ENCODE measurements around the gene KRT79.
"Not testable (repeated sequence)": the region's sequence is repeated elsewhere in the genome, so short reads cannot be mapped to it uniquely, and the experiment has no call there.

KRT79 gene

DNA sequence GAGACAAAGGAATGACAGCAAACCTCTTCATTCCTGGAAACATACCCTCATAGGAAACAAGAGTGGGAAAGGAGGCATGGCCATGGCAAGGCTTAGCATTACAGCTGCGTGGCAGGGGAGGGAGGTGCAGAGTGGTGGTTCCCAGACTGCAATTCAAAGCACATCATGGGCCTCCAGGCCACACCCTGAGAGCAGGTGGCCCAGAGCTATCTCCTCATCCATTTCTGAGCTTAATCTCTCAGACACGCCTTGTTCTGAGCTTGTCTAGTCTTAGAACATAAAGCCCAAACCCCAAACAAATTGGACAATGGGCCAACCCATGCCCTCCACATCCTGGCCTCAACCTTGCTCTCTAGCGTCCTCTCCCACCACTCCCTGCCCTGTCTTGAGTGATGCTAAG, 32.3 kb downstream of the KRT79 start:
- no peak for DNase-seq

DNA sequence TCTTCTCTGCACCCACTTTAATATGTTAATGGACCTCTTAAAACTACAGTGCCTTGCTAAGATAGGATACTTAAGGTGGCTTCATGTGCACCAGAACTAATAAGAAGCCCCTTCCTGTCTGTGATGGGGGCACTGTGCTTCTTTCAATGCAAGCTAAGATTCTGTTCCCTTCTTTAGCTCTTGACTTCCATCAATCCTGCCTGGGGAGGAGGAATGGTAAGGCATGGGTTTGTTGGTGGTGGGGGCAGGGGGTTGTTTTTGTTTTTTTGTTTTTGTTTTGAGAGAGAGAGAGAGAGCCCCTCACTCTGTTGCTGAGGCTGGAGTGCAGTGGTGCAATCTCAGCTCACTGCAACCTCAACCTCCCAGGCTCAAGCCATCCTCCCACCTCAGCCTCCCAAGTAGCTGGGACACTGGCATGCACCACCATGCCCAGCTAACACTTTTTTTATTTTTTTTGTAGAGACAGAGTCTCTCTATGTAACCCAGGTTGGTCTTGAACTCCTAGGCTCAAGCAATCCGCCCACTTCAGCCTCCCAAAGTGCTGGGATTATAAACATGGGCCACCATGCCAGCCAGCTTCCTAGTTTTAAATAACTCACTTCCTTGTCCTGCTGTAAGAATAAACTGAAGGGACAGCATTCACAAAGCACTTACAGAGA, 33.7 kb downstream of the KRT79 start:
- DNase-seq: no peak

DNA sequence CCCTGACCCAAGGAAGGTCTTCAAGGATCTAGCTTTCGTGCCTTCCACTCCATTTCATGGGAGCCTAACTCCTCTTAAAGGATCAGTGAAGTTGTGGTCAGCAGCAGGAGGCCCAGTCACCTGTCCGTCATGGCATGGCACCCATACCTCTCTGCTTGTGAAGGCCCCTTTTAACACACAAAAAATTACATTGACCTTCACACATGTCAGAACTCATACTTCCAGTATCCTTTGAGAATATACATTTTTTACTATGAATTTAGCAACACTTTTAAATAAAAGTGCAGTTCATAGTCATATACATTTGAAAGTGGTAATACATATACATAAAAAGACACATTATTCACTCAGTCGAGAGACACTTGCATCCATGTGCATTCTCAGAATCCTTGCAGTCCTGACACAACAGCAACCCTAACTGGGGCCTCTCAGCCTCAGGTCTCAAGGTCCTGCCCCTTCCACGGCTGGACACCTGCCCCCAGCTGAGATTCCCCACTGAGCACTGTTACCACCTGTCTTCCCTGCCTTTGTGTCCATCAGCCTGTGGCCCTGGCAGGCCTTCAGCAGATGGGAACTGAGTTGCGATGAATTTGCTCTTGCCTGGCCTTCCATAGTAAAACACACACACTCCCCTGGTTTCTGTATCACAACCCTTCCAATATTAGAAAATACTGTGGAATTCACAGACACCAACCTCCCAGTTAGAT, 34.5 kb downstream of the KRT79 start:
- no peak for DNase-seq

DNA sequence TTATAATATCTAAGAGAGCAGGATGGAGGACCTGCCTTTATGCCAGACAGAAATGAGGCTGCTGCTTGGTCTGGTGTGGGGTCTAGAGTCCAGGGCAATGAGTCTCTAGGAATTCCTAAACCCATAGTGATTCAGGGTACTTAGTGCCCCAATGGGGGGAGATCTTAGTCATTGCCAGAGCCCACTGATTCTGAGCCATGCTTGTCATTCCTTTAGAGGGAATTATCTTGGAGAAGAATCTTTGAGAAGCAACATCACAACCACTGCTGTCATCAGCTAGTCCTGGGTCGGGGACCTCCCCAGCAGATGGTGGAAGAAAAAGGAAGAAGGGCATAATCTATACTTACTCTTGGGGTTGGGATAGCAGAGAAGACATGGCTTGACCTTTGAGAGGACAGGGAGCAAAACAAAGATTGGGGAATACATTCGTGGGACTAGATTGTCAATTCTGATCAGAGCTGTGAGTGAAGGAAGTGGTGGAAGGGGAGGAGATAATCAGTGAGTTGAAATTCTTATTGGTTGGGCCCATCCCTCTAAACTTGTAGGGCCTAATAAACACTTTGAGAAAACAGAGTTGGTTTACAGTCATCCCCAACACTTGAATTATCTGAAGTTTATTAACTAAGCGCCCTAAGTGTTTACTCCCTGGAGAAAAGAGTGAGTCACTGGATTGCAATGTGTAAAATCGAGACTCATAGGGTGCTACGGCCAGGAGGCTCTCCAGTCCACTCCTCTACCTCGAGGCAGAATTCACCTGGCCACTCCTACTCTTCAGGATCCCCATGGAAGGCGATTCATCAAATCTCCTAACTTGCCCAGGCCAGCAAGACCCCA, 35.2 kb downstream of the KRT79 start:
- no peak for DNase-seq

DNA sequence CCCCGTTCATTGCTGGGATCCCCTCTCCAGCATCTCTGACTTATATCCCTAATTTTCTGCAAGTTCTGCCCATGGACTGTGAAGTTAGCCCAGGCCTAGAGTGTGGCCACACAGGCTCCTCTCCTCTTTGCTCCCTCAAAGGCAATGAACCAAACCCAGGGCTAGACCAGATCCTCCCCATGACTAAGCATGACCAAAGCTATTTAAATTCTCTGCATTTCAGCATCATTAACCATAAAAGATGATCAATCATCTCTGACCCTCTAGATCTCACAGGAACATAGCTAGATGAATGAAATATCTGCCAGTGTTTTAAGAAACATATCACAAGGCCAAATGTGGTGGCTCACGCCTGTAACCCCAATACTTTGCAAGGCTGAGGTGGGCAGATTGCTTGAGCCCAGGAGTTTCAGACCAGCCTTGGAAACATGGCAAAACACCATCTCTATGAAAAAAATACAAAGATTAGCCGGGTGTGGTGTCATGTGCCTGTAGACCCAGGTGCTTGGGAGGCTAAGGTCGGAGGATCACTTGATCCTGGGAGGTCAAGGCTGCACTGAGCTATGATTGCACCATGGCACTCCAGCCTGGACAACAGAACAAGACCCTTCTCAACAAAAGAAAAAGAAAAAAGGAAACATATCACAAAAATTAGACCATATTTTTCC, 36.0 kb downstream of the KRT79 start:
- no peak for DNase-seq

DNA sequence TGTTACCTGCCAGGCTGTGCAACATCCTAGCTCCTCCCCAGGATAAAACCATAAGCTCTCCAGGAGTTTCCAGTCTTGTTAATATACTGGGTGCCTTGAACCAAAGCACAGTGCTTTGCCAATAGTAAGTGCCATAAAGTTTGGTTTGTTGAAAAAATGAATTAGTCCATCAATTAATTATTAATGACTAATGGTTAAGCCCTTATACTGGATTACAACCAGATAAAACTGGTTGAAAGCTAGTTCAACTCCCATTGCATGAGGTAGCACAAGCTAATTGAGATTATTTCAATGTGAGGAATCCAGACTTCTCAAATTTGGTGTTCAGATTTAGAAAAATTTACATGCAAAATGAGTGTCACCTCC, 36.6 kb downstream of the KRT79 start:
- no peak for DNase-seq

DNA sequence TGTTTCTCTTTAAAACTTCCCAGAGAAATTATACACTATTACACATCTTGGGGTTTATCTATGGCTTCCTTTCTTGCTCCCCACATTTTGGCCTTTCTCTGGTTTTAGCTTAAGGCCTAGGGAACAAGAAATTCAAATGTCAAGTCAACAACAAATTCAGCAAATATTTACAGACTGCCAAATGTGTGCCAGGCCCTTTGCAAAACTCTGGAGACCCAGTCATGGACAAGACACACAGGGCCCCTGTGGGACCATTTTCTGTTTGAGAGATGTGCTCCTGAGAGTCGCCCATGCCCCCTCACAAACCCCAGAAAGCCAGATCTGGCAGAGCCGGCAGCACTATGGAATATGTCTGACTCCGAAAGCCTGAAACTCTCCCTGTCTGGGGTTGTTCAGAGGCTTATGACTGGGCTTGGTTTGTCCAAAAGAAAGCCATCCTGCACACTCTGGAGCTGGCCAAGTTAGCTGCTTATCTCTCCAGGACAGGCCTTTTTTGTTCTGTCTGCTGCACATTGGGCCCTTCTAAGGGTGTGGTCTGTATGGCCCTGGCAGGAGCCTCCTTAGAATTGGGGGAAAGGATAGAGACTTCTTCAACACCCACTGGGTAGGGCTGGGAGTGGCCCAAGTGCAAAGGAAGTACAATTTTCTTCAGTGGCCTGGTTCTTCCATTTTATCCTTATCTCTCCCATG, 37.1 kb downstream of the KRT79 start:
- no peak for DNase-seq

DNA sequence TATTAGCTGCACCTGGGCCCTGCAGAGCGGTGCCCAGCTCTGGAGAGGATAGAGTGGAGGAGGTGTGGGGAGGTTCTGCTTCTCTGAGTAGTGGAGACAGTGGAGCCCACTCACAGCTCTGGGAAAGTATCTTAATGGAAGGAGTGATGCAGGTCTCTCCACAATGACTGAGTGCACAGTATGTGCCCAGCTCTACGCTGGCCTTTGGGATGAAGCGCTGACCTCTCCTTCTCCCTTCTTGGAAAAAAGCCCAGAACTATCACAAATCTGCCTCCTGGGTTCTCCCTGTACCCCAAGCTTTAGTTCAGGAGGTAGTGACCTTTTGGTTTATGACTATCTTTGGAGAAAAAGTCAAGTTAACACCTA, 37.7 kb downstream of the KRT79 start:
- no peak for DNase-seq

DNA sequence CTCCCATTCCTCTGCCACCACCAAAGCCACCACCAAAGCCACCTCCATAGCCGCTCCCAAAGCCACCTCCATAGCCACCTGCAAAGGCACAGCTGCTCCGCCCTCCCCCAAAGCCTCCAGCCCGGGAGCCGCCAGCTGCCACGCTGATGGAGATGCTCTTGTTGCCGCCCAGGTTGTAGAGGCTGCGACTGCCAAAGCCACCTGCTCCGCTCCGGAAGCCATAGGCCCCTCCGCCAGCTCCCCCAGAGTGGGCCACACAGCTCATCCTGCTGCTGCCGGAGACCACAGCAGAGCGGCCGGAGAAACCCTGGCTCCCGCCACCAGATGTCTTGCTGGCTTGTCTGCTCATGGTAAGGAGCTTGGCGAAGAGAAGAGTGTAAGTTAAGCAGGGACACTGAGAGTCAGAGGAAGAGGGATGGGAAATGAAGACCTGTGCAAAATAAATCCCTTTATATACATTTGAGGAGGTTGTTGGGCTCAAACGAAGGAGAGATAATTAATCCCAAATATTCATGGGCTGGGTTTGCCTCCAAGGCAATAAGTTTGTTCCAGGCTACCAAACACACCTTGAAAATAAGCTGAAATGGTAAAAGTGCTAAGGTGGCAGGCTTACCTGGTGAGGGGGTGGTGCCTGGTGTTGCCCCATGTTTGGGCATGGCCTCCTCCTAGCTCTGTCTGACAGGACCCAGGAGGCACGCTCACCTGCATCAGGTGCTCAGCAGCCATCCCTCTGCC, 38.2 kb downstream of the KRT79 start, which contains the start of gene KRT3:
Gene KRT3 (minus strand): TSS at position 424 of the 735 bp plus-strand sequence. CDS start 75 bp downstream, at position 349.
- DNase-seq: no peak

DNA sequence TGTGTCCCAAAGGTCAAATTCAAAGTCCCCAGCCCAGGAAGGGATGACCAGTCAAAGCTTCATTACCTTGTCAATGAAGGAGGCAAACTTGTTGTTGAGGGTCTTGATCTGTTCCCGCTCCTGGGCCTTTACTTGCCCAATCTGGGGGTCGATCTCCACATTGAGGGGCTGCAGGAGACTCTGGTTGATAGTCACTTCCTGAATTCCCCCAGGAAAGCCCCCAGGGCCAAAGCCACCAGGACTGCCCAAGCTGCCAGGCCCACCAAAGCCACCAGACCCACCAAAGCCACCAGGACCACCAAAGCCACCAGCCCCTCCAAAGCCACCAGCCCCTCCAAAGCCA, 38.8 kb downstream of the KRT79 start:
- not testable (repeated sequence) for DNase-seq

DNA sequence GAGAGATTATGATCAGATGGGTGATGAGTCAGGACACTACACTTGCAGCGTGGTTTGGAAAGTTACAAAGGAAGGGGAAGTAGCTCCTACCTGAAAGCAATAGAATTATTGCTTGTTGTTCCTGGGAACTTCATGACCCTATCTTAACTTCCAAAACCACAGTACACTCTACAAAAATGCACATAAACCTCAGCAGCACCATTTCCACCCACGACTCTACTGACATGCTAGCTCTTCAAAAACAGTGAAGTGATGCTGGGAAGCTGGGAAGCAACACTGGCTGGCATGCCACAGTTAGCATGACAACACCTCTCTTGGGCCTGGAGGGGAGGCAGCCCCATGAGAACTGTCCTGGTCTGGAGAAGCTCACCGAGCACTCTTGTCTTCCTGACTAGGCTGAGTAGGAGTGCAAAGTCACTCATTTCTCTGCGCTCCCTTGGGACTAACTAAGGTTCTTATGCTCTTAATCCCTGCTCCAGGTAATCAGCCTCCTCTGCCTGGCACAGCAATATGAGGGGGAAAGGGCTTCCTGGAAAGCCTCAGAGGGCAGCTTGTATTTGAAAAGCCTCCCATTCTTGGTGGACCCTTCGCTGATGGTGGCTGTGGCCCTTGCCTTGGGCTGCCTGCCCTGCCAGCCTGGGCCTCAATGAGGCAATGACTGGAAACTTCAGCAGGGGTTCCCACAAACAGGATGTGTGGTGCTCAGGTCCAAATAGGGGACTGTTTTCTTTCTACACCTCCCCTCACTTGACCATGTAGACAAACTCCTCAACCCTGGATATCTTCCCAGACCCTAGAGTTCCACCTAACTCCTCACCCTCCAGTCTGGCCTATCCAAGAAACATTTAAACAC, 39.4 kb downstream of the KRT79 start:
- DNase-seq: no peak

DNA sequence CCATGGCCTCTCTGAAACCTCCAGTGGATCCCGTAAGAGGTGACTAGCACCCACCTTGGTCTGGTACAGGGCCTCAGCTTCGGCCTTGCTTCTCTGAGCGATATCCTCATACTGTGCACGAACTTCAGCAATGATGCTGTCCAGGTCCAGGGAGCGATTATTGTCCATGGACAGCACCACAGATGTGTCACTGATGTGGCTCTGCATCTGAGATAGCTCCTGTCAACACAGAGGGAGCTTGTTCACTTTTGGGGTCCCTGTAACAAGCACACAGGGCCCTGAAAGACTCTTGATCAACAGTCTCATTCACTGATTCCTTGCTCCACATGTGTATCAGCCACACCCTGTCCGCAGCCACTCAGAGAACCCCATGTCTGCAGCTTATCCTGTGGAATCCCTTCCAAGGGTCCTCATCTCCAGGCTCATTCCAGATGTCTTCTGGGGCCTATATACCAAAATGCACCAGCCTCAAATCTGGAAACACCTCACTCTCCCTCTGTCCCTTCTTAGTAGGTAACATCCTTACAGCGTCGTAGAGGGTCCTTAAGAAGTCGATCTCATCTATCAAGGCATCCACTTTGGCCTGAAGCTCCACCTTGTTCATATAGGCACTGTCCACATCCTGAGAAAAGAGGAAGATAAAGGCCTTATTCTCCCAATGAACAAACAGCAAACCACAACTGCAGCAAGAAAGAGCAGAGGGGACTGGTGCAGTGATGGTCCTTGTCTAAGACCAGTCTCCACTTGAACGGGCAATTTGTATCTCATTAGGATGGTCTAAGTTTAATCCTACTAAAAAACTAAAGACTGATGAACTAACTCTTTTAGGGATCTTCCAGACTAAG, 41.7 kb downstream of the KRT79 start:
- DNase-seq: no peak

DNA sequence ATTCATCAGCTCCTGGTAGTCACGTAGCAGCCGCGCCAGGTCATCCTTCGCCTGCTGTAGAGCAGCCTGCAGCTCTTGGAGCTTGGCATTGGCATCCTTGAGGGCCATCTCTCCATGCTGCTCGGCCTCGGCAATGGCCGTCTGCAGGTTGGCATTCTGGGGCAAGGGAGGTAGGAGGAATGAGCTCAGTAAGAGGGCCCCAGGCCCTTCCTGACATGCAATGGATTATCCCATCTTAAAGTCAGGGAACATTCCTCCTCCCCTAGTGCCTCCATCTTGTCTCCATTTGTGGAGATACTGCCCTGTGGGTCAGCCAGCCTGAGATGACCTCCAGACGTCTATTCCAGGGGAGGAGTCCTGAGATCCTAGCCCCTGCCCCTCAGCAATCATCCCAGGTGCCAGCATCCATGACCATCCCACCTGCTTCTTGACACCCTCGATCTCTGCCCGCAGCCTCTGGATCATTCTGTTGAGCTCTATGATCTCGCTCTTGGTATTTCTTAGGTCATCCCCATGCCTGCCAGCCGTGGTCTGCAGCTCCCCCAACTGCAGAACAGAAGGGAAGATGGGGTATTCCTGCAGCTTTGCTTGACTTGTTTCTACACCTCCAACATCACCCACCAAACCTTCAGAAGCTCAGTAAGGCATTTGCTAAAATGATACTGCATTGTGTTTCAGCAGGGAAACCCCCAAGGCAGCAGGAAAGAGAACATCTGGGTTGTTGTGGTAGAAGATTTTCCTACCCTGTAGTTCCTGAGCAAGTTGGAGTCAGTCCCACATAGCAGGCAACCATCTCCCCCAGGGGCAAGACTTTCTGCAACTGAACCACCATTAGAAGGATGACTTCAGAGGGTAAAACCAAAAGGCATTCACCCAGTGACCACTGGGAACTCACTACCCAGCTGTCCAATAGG, 42.6 kb downstream of the KRT79 start:
- DNase-seq: no peak

DNA sequence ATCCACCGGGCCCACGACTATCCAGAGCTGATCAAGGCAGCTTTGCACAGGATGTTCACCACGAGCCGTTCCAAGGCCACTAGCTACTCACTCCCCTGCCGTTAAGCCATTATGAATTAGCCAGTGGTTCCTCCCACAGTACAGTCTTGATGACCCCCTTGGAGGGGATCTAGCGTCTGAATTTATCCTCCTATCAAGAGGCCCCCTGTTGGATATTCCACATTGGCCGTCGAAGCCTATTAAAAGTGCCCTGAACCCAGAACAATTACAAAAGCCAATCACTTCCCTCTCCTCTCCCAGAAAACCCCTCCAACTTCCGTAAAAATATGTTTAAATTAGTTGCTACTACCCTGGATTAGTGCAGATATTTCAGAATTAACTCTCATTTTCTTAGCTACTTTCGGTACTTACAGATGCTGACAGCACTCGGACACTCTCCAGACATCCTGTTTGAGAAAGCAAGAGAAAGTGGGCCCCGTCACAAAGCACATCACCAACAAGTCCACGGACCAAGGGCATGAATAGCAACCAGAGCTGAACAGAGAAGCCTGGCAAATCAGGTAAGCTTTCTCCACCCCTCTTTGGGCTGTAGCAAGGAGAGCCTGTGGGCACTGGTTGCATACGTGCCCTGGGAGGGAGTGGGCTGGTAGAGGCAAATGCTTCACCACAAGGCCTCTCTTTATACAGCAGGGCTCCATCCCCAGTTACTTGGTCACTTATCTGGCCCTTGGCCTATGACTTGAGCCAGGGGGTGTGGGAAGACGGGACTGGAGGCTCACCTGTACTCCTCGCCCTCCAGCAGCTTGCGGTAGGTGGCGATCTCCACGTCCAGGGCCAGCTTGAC, 43.5 kb downstream of the KRT79 start:
- DNase-seq: no peak

DNA sequence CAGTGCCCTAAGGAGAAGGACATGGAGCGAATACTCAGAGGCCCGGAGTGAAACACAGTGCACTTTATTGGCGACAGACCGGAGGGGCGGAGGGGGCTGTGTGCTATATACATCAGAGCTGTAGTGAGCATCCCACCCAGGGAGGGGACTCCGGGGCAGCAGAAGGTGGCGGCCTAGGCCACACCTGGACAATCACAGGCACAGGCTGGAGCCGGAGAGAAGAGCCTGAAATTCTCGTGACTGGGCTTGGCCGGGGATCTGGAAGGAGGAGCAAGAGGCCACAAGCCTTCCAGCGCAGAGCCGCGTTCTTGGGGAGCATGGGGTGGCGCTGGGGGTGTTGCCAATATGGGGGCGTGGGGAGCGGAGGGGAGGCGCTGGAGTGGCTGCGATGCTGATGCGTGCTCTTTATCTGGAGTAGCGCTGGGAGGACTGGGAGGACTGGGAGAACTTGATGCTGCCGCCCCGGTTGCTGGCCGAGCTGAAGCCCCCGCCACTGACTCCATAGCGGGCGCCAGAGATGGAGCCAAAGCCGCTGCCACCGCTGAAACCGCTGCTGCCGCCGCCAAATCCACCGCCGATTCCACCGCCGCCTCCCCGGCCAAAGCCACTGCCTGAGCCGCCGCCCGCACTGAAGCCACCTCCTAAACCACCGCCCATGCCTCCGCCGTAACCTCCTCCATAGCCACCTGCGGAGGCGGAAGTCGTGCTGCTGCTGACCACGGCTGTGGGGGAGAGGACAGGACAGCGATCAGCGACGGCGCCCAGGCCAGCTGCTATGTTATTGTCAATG, 44.3 kb downstream of the KRT79 start:
- DNase-seq: no peak

DNA sequence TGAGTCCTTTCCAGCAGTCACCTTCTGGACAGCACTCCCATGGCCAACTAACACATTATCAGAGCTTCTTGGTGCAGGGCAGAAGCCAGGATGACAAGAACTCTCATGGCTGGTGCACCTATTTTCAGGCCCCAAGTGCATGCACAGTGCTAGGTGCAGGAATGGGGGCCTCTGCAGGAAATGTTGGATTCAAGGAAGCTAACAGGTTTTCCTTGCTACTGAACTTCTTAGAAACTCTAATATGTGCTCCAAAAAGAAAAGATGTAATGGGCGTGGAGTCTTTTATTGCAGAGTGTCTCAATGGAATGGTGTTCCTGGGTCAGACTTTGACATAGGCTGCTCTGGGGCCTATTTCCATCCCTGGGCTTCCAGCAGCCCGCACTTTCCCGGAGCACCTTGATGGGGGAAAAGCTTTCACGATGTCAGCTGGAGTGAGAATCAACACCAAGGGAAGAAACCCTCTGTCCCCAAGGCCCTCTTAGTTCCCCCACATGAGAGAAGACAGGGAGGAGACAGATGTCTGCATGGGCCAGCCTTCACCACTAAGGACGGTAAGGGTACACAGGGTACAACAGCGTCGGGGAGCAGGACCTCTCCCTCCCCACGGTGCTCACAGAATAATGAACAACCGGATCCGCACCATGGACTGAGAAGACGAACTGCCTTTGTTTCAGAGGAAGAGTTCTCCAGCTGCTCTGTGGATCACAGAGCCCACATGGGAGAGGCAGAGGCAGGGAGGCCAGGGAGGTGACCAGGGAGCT, 45.1 kb downstream of the KRT79 start:
- no peak for DNase-seq
